KG1 (cell line): ENCODE data around the gene CDH13.

Experiments
- DNase-seq: peaks from one replicate; lab custom pipeline; 2025; lab: John Stamatoyannopoulos, UW

CDH13 gene

GRCh38 chr16:83577078-83577745 lies 950.4 kb downstream of the CDH13 start:
- no peak for DNase-seq

DNA sequence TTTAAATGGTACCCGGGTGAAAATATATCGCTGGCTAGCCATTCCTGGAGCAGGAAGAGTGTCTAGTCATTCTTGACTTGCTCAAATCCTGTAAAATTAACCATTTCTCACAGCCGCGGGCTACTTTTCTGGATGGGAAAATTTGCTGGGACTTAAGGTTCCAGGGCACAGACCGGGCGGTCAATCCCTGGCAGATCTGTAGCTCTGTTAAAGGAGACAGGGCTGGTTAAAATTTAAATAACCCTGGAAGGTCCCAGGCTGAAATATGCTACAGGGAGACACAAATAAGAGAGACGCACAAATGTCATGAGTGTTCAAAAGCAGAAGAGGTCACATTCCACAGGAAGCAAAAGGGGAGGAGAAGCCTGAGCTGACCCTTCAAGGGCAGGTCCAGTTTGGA lies 951.4 kb downstream of the CDH13 start:
- DNase-seq: no peak

DNA sequence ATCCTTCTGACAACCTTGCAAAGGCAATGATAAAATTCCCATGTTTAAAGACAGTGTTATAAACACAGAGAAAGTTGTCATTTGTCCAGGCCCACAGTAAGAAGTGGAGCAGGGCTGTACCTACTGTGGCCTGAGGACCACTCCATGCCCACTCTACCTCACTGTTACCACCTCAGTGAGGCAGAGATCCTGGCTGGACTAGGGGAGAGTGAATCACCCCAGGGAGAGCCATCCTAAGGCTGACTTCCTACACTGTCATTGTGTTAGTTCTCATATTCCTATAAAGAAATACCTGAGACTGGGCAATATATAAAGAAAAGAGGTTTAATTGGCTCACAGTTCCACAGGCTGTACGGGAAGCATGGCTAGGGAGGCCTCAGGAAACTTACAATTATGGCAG lies 952.3 kb downstream of the CDH13 start:
- no peak for DNase-seq

- DNase-seq: no peak
These were observed 952.7 kb downstream of the CDH13 start for GRCh38 chr16:83579436-83579835.

DNA sequence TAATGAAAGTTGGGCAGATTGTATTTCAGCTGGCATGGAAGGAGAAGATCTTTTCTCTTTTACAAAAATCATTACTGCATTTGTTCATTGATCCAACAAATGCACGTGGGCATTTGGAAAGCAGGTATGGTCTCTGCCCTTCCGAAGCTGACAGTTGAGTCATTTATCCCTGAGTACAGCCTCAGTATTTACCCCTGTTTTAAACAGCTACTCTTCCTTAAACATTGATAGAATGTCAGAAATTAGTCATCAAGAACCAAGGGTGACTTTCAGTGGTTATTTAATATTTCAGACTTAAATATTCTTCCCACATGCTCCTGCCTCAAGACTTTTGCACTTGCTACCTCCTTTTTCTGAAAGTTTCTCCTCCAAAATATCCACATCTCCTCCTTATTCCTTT lies 954.3 kb downstream of the CDH13 start:
- DNase-seq: no peak

DNA sequence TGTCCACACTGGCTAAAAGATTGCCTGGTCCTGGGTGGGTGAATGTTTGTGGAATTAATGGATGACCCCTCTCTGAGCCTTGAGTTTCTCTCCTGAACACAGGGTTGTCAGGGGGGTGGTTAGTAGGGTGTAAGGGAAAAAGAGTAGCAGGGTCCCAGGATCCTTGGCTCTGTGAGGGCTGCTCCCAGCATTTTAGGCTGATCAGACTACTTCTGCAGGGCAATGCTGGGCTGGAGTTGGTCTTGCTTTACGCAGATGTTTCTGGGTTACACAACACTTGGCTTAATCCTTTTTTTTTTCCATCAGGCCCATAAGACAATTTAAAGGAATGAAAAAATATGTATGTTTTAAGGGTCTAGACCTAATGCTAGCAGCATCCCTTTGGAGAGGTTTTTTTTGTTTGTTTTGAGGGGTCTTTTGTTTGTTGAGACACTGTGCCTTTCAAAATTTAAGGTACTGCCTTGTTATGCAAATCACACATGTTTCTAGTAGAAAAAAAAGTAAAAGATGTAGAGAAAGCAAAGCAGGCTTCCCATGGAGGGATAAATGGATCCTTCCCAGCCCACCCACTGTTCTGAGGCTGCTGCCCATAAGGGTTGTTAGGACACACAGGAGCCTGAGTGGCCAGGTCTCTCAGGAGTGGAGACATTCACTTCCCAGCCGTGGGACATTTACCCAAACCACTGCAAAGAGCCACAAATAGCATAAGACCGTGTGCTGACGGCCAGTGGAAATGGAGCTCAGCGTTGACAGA lies 955.4 kb downstream of the CDH13 start:
- no peak for DNase-seq

- DNase-seq: no peak
These were observed 959.3 kb downstream of the CDH13 start for GRCh38 chr16:83586036-83586435.

- no peak for DNase-seq
These were observed 959.9 kb downstream of the CDH13 start for GRCh38 chr16:83586461-83587200.

DNA sequence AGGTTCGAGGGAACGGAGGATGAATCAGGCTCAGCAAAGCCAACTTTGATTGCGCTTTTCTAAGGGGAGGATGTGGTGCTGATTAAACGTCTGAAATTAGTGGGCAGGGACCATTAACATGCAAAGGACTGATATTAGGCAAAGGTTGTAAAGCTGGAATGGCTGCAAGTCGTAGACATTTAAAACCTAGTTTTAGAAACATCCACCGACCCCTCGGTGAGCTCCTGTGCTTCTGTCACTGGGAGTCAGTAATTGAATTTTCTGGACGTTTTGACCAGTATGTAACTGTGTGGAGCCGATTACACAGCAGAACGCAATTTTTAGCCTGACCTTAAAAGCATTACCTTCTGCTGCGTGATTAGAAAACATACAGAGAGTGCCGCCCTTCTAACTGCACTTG lies 960.4 kb downstream of the CDH13 start:
- DNase-seq: no peak

GRCh38 chr16:83588070-83588469 lies 961.3 kb downstream of the CDH13 start:
- DNase-seq: no peak

DNA sequence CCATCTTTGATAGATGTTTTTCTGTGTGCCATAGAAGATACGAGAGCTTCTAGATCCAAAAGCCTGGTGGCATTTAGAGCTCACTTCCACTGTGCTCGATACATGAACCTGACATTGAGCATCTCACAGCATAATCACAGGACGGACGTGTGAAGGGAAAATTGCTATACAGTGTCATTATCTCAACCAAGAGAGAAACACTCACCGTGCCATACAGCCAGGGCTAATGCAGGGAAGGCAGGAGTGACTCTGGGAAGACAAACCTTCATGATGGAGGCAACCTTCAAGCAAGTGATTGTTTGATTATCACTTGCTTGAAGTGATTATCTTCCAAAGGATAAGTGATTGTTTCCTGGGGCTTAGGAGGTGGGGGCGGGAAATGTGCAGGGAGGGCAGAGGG lies 962.8 kb downstream of the CDH13 start:
- DNase-seq: no peak

DNA sequence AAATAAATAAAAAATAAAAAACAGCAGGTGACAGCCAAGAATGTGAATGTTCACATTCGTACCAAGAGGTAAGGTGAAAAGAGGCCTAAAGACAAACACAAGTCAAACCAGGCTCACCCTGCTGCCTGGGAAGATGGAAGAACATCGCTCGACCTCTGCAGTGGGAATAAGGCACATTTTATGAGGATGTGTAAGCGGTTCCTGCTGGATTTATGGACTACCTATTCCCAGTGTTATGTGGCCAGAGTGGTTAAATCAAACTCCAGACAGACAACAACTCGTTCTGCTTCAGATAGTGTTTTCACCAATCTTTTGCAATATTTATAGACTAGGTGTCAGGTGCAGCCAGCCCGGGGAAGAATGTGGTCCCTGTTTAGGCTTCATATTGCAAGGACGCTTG lies 966.0 kb downstream of the CDH13 start:
- no peak for DNase-seq

DNA sequence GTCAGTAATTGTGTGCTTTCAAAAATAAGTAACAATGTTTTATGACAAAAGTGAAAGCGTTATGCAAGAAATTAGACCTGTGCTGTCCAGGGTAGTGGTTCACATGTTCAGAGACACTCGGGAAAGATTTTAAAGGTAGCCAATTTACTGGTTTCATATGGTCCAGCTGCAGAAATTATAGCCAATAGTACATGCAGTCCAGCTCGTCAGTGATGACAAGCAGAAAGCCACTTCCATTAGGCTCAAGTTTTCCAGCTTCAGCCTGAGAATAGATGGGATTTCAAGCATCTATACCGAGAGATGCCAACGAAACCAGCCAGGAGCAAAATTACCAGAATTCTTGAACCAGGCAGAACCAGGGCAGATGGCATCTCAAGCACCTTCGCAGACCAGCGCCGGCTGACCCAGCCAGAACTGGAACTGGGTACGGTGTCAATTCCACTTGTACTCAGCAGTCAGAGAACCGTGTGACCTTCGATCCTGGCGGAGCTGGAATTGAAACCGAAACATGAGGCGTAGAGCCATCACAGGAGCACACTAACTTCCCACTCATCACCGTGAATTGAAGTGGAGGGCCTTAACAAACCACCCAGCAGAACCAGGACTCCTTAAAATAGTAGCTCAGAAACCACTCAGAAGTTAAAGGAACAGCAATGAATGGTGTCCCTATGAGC lies 973.2 kb downstream of the CDH13 start:
- DNase-seq: no peak

GRCh38 chr16:83602761-83603722 lies 976.3 kb downstream of the CDH13 start:
- DNase-seq: no peak

GRCh38 chr16:83603723-83604570 lies 977.2 kb downstream of the CDH13 start:
- DNase-seq: no peak

DNA sequence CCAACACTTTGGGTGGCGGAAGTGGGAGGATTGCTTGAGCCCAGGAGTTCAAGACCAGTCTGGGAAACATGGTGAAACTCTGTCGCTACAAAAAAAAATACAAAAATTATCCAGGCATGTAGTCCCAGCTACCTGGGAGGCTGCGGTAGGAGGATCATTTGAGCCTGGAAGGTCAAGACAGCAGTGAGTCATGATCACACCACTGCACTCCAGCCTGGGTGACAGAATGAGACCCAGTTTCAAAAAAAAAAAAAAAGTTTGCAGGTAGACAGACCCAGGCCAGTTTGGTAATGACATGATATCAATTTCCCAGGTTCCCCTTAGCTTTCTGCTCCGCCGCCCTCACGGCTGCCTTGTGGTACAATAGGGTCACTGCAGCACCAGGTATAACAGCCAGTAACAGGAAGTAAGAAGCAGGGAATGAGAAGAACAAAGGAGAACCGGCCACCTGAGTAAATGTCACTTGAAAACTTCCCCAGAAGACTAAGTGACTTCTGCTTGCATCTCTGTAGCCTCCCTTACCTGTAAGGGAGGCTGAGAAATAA lies 979.8 kb downstream of the CDH13 start:
- DNase-seq: no peak

- no peak for DNase-seq
These were observed 982.4 kb downstream of the CDH13 start for GRCh38 chr16:83609178-83609577.

GRCh38 chr16:83615141-83615952 lies 988.6 kb downstream of the CDH13 start:
- DNase-seq: no peak

DNA sequence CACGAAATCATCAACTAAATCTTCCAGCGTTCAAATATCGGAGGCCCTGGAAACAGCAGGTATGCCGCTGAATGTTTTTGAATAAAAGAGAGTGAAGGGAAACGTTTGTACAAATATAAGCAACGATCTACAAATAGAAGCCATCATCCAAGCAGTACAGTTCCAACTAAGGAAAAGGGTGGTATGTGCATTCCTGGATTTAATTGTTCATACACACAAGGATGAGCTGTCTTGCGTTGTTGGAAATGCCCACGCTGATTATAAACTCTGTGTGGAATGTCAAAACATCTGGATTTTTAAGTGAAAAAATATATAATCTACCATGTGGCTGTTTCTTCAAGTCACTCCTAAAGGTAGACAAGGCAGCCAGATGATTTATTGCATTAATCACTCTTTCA lies 989.2 kb downstream of the CDH13 start:
- no peak for DNase-seq
